ENCODE data around the gene CEP89. TPM values are rescaled to one million over a fixed set of nuclear protein-coding genes. Genes with fewer than 3 reads are reported as not detected.
"Not testable (repeated sequence)": the region's sequence is repeated elsewhere in the genome, so short reads cannot be mapped to it uniquely, and the experiment has no call there.

The CEP89 gene
- 10 to 100 TPM; 10.3 to 12.1 TPM for total RNA-seq

DNA sequence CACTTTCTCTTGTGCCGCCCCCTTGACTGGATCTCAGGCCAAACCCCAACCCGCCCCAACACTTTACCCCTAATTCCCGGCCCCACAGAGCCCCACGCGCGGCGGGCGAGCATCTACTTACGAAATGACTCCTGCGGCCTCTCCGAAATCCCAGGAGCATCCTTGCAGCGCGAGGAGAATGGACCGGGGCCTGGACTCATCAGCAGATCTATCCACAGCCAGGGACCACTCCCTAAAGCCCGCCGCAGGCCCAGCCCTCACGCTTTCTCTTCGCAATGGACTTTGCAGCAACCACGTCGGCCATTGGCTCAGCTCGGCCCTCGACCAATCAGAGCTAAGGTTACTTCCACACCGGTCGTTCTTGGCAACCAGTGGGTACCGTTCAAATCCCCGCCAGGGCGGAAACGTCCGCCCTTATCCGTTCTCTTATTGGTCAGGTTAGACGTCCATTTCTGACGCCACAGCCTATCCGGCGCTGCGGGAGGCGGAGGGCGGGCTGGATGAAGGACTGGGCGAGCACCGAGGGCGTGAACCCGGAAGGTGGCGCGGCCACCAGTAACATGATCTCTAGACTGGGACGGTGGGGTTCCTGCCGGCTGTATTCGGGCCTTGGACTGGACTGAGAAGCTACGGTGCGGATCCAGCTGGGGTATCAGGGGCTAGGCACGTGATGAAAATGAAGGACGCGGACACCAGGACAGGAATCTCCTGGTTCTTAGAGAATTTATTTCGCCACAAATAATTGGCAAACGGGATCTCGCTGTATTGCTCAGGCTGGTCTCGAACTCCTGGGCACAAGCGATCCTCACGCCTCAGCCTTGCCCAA lies at the start of gene CEP89, which contains the start of gene FAAP24:
Gene CEP89, minus strand, starts transcription at position 244 of the 826 bp plus-strand sequence. Its CDS starts 84 bp downstream, at position 160.
Gene FAAP24, plus strand, starts transcription at position 528 of the 826 bp plus-strand sequence. CDS start 955 bp downstream, outside the sequence.
- peaks cover 12% of the 10 kb centered on the region for H3K36me3 Mint-ChIP-seq (ENCODE audit: low read depth)
- DNase-seq = peak; percentile 99

DNA sequence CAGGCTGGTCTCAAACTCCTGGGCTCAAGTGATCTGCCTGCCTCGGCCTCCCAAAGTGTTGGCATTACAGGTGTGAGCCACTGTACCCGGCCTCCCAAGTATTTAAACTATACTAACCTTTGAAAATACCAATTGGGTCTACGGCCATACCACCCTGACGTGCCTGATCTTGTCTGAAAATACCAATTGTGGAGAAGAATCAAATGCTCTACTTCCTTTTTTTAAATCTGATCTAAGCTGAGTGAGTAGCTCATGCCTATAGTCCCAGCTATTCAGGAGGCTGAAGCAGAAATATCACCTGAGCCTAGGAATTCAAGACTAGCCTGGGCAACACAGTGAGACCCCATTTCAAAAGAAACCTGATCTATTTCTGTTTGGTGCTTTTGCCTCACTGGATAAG lies 39.1 kb upstream of the CEP89 start:
- POLR2A ChIA-PET = interaction anchor here (0.7 kb wide), 1 partner anchor 1019 kb away, joined by 3 read pairs; no protein-coding TSS in a partner anchor
- H3K4me1 Mint-ChIP-seq (ENCODE audit: low read depth); DNase-seq; H3K27ac Mint-ChIP-seq; H3K27me3 Mint-ChIP-seq; ATAC-seq; H3K36me3 Mint-ChIP-seq (ENCODE audit: low read depth); CTCF ChIA-PET; intact Hi-C loops (cut with micrococcal nuclease); H3K4me3 Mint-ChIP-seq; H3K9me3 Mint-ChIP-seq: not testable (repeated sequence)

More for the DNA sequence above, at the start of gene CEP89, which contains the start of gene FAAP24:
- peak within 1 kb of the TSS; percentile 98 for H3K4me3 Mint-ChIP-seq
- no peaks in the 10 kb centered on the region for H3K27me3 Mint-ChIP-seq
- ATAC-seq = peak; percentile 99
- no peaks in the 10 kb centered on the region for H3K9me3 Mint-ChIP-seq
- H3K27ac Mint-ChIP-seq = peak within 1 kb of the TSS; percentile 88
- TF ChIP-seq, protein P1, sequence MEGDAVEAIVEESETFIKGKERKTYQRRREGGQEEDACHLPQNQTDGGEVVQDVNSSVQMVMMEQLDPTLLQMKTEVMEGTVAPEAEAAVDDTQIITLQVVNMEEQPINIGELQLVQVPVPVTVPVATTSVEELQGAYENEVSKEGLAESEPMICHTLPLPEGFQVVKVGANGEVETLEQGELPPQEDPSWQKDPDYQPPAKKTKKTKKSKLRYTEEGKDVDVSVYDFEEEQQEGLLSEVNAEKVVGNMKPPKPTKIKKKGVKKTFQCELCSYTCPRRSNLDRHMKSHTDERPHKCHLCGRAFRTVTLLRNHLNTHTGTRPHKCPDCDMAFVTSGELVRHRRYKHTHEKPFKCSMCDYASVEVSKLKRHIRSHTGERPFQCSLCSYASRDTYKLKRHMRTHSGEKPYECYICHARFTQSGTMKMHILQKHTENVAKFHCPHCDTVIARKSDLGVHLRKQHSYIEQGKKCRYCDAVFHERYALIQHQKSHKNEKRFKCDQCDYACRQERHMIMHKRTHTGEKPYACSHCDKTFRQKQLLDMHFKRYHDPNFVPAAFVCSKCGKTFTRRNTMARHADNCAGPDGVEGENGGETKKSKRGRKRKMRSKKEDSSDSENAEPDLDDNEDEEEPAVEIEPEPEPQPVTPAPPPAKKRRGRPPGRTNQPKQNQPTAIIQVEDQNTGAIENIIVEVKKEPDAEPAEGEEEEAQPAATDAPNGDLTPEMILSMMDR (IDR thresholded peaks at IDR 0.05) = no peak
- intact Hi-C loops (cut with micrococcal nuclease) = no loop called here
- H3K4me1 Mint-ChIP-seq (ENCODE audit: low read depth) = peaks cover 8% of the 10 kb centered on the region
- ChIA-PET POLR2A (no interaction called here), CTCF (interaction anchor here (0.8 to 1.3 kb wide), 2 partner anchors 109 to 153 kb away, joined by 3 to 4 read pairs; partner anchors contain the start of gene GPATCH1)

DNA sequence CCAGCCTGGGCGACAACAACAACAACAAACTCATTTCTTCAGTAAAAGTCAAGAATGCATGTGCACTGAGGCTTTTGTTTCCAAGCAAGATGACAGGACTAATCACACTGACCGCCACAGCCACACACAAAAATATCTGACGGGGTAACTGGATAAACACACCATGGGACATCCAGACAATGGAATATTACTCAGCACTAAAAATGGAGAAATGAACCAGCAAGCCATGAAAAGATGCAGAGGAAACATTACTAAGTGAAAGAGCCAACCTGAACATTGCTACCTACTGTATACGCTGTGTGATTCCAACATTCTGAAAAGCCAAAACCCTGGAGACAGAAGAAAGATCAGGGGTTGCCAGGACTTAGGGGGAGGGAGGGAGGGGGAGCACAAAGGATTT lies 37.0 kb upstream of the CEP89 start:
- POLR2A ChIA-PET = no interaction called here
- H3K27me3 Mint-ChIP-seq = no peaks in the 10 kb centered on the region
- CTCF ChIA-PET = no interaction called here
- no peak for DNase-seq
- no peak overlapping the region for H3K4me3 Mint-ChIP-seq
- intact Hi-C loops (cut with micrococcal nuclease) = no loop called here
- H3K36me3 Mint-ChIP-seq (ENCODE audit: low read depth) = no peaks in the 10 kb centered on the region
- H3K27ac Mint-ChIP-seq = no peak overlapping the region
- no peak for ATAC-seq
- H3K4me1 Mint-ChIP-seq (ENCODE audit: low read depth) = no peaks in the 10 kb centered on the region
- H3K9me3 Mint-ChIP-seq = no peaks in the 10 kb centered on the region
- TF ChIP-seq, protein P1 (IDR thresholded peaks at IDR 0.05) = no peak

DNA sequence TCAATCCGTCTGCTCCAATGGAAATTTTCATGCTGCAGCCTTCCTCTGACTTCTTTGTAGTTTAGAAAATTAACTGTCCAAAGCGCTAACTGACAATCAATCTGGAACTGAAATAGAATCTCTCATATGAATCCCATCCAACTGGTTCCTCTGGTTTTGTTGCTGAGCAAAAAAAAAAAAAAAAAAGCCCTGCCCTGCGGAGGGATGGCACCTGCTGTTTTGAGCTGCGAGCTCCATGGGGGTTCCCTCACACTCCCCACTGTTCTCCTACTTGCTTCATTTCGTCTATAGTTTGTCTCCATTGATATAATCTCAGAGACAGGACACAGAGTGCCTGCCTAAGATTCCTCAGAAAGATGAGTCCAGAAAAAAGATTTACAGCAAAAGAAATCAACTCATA lies 33.7 kb upstream of the CEP89 start:
- no peak for ATAC-seq
- ChIA-PET CTCF (no interaction called here), POLR2A (no interaction called here)
- H3K4me3 Mint-ChIP-seq = no peak overlapping the region
- no peaks in the 10 kb centered on the region for H3K36me3 Mint-ChIP-seq (ENCODE audit: low read depth)
- no peak overlapping the region for H3K27ac Mint-ChIP-seq
- TF ChIP-seq, protein P1 (IDR thresholded peaks at IDR 0.05) = no peak
- intact Hi-C loops (cut with micrococcal nuclease) = no loop called here
- H3K9me3 Mint-ChIP-seq = no peaks in the 10 kb centered on the region
- no peaks in the 10 kb centered on the region for H3K27me3 Mint-ChIP-seq
- no peak for DNase-seq
- peaks cover 5% of the 10 kb centered on the region for H3K4me1 Mint-ChIP-seq (ENCODE audit: low read depth)

DNA sequence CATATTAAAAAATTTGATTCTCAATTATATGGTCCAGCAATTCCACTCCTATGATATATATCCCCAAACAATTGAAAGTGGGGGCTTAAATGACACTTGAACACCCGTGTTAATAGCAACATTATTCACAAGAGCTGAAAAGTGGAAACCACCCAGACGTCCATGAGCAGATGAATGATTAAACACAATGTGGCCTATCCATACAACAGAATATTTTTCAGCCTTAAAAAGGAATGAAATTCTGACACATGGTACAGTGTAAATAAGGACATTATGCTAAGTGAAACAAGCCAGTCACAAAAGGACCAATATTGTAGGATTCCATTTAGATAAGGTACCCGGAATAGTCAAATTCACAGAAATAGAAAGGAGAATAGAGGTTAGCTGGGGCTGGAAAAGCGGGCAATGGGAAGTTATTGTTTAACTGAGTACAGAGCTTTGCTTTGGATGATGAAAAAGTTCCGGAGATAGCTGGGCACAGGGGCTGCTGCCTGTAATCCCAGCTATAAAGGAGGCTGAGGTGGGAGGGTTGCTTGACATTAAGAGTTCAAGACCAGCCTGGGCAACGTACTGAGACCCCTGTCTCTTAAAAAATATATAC lies 31.8 kb upstream of the CEP89 start:
- intact Hi-C loops (cut with micrococcal nuclease); DNase-seq; H3K27me3 Mint-ChIP-seq; H3K27ac Mint-ChIP-seq; H3K4me3 Mint-ChIP-seq; H3K4me1 Mint-ChIP-seq (ENCODE audit: low read depth); H3K36me3 Mint-ChIP-seq (ENCODE audit: low read depth); POLR2A ChIA-PET; ATAC-seq; CTCF ChIA-PET; H3K9me3 Mint-ChIP-seq: not testable (repeated sequence)

DNA sequence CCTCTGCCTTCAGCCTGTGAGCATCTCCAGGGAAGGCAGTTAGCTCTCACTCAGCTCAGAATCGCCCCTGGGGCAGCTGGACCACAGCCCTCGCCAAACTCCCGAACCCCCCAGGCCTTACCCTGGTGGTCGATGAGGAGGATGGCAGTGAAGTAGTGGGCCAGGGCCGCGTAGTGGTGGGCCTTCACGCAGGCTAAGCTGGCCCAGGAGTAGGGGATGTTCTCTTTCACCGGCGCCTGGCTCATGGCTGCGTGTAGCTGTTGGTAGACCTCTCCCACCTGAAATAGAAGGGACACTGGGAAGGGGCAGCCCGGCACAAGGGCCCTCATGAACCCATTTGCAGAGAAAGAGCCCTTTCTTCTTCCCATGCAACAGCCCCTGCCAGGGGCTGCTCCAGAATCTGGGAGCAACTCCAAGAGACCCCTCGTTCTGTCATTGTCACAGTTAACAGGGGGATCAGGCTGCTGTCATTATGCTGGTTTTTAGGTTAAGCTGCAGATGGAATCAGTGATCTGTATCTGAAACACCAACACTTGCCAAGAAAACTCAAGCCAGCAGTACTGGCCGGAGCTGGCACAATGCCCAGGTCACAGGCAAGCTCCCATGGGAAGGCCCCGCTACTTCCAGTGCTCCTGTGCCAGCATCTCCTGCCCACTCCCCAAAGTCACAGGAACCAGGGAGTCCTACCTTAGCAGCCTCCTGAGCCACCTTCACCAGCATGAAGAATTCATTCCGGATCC lies 30.5 kb upstream of the CEP89 start:
- H3K27ac Mint-ChIP-seq; H3K4me3 Mint-ChIP-seq; H3K4me1 Mint-ChIP-seq (ENCODE audit: low read depth); CTCF ChIA-PET; POLR2A ChIA-PET; H3K9me3 Mint-ChIP-seq; intact Hi-C loops (cut with micrococcal nuclease); ATAC-seq; DNase-seq; H3K27me3 Mint-ChIP-seq; H3K36me3 Mint-ChIP-seq (ENCODE audit: low read depth): not testable (repeated sequence)

Data from activated CD8-positive, alpha-beta T cell treated with anti-CD3 and anti-CD28 coated beads for 36 hours (primary cell).